Stimulated activated CD4-positive, alpha-beta T cell treated with anti-CD3 and anti-CD28 coated beads, Interleukin-1b, Interleukin-23, amount 100 ng/mL, for 24 hours (primary cell): Measurements from ENCODE around the gene RAET1E.
A peak's percentile ranks its signal among the peaks of the same experiment; 100 is the strongest.

Experiments used
- DNase-seq, 4 experiments: peaks; one replicate each; pipeline ENCODE4 v3.0.0-alpha.2; 2020; ENCODE audit warnings: low read depth in 4 of 4, low spot score in 1 of 4

RAET1E gene

GRCh38 chr6:149891259-149891658, 6.7 kb downstream of the RAET1E start:
- DNase-seq = no peak

GRCh38 chr6:149890629-149891045, 7.3 kb downstream of the RAET1E start:
- DNase-seq = no peak

GRCh38 chr6:149889326-149889725, 8.6 kb downstream of the RAET1E start:
- DNase-seq = no peak

GRCh38 chr6:149888659-149889058, 9.3 kb downstream of the RAET1E start:
- no peak for DNase-seq

GRCh38 chr6:149888093-149888492, 9.8 kb downstream of the RAET1E start:
- DNase-seq = no peak

- no peak for DNase-seq
Observed at GRCh38 chr6:149887343-149887742, 10.6 kb downstream of the RAET1E start.

GRCh38 chr6:149885888-149886287, 12.0 kb downstream of the RAET1E start:
- DNase-seq = no peak

GRCh38 chr6:149884617-149885016, 13.3 kb downstream of the RAET1E start:
- no peak for DNase-seq

- no peak for DNase-seq
Observed at GRCh38 chr6:149884215-149884614, 13.7 kb downstream of the RAET1E start.

- no peak for DNase-seq
Observed at GRCh38 chr6:149881860-149882259, 16.1 kb downstream of the RAET1E start.

- DNase-seq = no peak
Observed at GRCh38 chr6:149881066-149881766, 16.7 kb downstream of the RAET1E start.

- DNase-seq = no peak
Observed at GRCh38 chr6:149877659-149878058, 20.3 kb downstream of the RAET1E start.

GRCh38 chr6:149876241-149876933, 21.5 kb downstream of the RAET1E start:
- no peak for DNase-seq

- DNase-seq = no peak
Observed at GRCh38 chr6:149872233-149872632, 25.7 kb downstream of the RAET1E start.

GRCh38 chr6:149871182-149871581, 26.7 kb downstream of the RAET1E start:
- no peak for DNase-seq

GRCh38 chr6:149869275-149869892, 28.5 kb downstream of the RAET1E start:
- DNase-seq = no peak

GRCh38 chr6:149867876-149868640, 29.9 kb downstream of the RAET1E start:
- DNase-seq = no peak

GRCh38 chr6:149864578-149865535, 33.1 kb downstream of the RAET1E start:
- DNase-seq = peak in 1 of 4 experiments; percentile 5

- peak; percentile 61 to 76 (median 65) for DNase-seq
Observed at GRCh38 chr6:149863698-149864577, 34.0 kb downstream of the RAET1E start, which contains the start of gene LRP11. Gene LRP11, minus strand, starts transcription at chr6:149864359. Its CDS starts 339 bp downstream, at chr6:149864020.
